ENCODE results near the gene AFF1. TPM values are rescaled to one million over a fixed set of nuclear protein-coding genes. Genes with fewer than 3 reads are reported as not detected.
A peak's percentile ranks its signal among the peaks of the same experiment; 100 is the strongest.

The AFF1 gene
- total RNA-seq, 4 donors from 2014 or later: 59.7 to 78.1 (median 65.9) TPM

GRCh38 chr4:87130985-87131703 lies 196.3 kb downstream of the AFF1 start:
- Histone ChIP-seq H3K4me3 (no peak overlapping the region), H3K27me3 (no peaks in the 10 kb centered on the region), H3K4me1 (no peaks in the 10 kb centered on the region), H3K9me3 (no peaks in the 10 kb centered on the region), H3K27ac (no peak overlapping the region), H3K36me3 (peaks cover 0 to 100% of the 10 kb centered on the region in 2 donors)
- ATAC-seq: no peak
- WGBS, 2 donors (ENCODE audit: low coverage in 1 of 2): 92 to 96% methylated on average over 6 to 7 of the region's 7 CpGs
- no peak for TF ChIP-seq POLR2A (IDR thresholded peaks at IDR 0.05)

- H3K27ac ChIP-seq: no peak overlapping the region
- TF ChIP-seq CTCF (IDR thresholded peaks at IDR 0.05) (no peak), EP300 (IDR thresholded peaks at IDR 0.05) (no peak), POLR2A (IDR thresholded peaks at IDR 0.05) (no peak), POLR2AphosphoS5 (IDR thresholded peaks at IDR 0.05) (no peak)
- H3K4me1 ChIP-seq: no peaks in the 10 kb centered on the region
- no peak overlapping the region for H3K4me3 ChIP-seq
- H3K36me3 ChIP-seq: peaks cover 0 to 100% of the 10 kb centered on the region in 2 donors
- no peak for ATAC-seq
- H3K27me3 ChIP-seq: no peaks in the 10 kb centered on the region
- WGBS, 2 donors (ENCODE audit: low coverage in 1 of 2): 86 to 92% methylated on average over 8 of the region's 8 CpGs
- H3K9me3 ChIP-seq: no peaks in the 10 kb centered on the region
These were observed 197.2 kb downstream of the AFF1 start for GRCh38 chr4:87132035-87132434.

- Histone ChIP-seq H3K27ac (no peak overlapping the region), H3K4me3 (no peak overlapping the region), H3K4me1 (no peaks in the 10 kb centered on the region), H3K27me3 (no peaks in the 10 kb centered on the region), H3K36me3 (peaks cover 0 to 100% of the 10 kb centered on the region in 2 donors), H3K9me3 (no peaks in the 10 kb centered on the region)
- no peak for ATAC-seq
- 40 to 68% methylated on average over 2 of the region's 2 CpGs for WGBS, 2 donors (ENCODE audit: low coverage in 1 of 2)
- TF ChIP-seq EP300 (IDR thresholded peaks at IDR 0.05) (no peak), POLR2A (IDR thresholded peaks at IDR 0.05) (no peak), POLR2AphosphoS5 (IDR thresholded peaks at IDR 0.05) (no peak), CTCF (IDR thresholded peaks at IDR 0.05) (no peak)
These were observed 198.4 kb downstream of the AFF1 start for GRCh38 chr4:87133183-87133582.

GRCh38 chr4:87134122-87134521 lies 199.3 kb downstream of the AFF1 start:
- no peak for TF ChIP-seq POLR2AphosphoS5 (IDR thresholded peaks at IDR 0.05)
- no peak for TF ChIP-seq POLR2A (IDR thresholded peaks at IDR 0.05)
- no peak for TF ChIP-seq CTCF (IDR thresholded peaks at IDR 0.05)
- no peak for TF ChIP-seq EP300 (IDR thresholded peaks at IDR 0.05)
- H3K4me1 ChIP-seq: no peaks in the 10 kb centered on the region
- H3K27ac ChIP-seq: no peak overlapping the region
- no peaks in the 10 kb centered on the region for H3K9me3 ChIP-seq
- 57 to 100% methylated on average over 3 of the region's 3 CpGs for WGBS, 2 donors (ENCODE audit: low coverage in 1 of 2)
- no peak for ATAC-seq
- H3K27me3 ChIP-seq: no peaks in the 10 kb centered on the region
- H3K36me3 ChIP-seq: peaks cover 0 to 98% of the 10 kb centered on the region in 2 donors
- H3K4me3 ChIP-seq: no peak overlapping the region

- no peak overlapping the region for H3K4me3 ChIP-seq
- no peaks in the 10 kb centered on the region for H3K4me1 ChIP-seq
- H3K36me3 ChIP-seq: peaks cover 3 to 81% of the 10 kb centered on the region in 2 donors
- H3K9me3 ChIP-seq: no peaks in the 10 kb centered on the region
- no peak for TF ChIP-seq POLR2AphosphoS5 (IDR thresholded peaks at IDR 0.05)
- TF ChIP-seq POLR2A (IDR thresholded peaks at IDR 0.05): no peak
- TF ChIP-seq EP300 (IDR thresholded peaks at IDR 0.05): no peak
- no peak for TF ChIP-seq CTCF (IDR thresholded peaks at IDR 0.05)
- H3K27ac ChIP-seq: no peak overlapping the region
- peak; percentile 58 for ATAC-seq
- H3K27me3 ChIP-seq: no peaks in the 10 kb centered on the region
- 41 to 66% methylated on average over 3 of the region's 3 CpGs for WGBS, 2 donors (ENCODE audit: low coverage in 1 of 2)
These were observed 206.6 kb downstream of the AFF1 start for GRCh38 chr4:87141428-87141827.

Data from gastroesophageal sphincter (tissue), 4 donors.